ENCODE measurements around the gene CLSTN1.

CLSTN1 gene

DNA sequence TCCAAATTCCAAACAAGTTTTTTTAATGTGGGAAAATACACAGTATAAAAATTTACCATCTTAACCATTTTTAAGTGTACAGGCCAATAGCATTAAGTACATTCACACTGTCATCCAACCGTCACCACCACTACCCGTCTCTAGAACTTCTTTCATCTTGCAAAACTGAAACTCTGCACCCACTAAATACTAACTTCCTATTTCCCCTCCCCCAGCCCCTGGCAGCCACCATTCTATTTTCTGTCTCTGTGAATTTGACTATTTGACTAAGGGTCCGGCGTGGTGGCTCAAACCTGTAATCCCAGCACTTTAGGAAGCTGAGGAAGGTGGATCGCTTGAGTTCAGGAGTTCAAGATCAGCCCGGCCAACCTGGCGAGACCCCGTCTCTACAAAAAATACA, 36.1 kb downstream of the CLSTN1 start:
- FAIRE-seq (no peak), DNase-seq (ENCODE audit: insufficient read length, low spot score) (no peak)
- TF ChIP-seq, protein P1, sequence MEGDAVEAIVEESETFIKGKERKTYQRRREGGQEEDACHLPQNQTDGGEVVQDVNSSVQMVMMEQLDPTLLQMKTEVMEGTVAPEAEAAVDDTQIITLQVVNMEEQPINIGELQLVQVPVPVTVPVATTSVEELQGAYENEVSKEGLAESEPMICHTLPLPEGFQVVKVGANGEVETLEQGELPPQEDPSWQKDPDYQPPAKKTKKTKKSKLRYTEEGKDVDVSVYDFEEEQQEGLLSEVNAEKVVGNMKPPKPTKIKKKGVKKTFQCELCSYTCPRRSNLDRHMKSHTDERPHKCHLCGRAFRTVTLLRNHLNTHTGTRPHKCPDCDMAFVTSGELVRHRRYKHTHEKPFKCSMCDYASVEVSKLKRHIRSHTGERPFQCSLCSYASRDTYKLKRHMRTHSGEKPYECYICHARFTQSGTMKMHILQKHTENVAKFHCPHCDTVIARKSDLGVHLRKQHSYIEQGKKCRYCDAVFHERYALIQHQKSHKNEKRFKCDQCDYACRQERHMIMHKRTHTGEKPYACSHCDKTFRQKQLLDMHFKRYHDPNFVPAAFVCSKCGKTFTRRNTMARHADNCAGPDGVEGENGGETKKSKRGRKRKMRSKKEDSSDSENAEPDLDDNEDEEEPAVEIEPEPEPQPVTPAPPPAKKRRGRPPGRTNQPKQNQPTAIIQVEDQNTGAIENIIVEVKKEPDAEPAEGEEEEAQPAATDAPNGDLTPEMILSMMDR (IDR thresholded peaks at IDR 0.05; ENCODE audit: insufficient read depth, missing control alignments): no peak

DNA sequence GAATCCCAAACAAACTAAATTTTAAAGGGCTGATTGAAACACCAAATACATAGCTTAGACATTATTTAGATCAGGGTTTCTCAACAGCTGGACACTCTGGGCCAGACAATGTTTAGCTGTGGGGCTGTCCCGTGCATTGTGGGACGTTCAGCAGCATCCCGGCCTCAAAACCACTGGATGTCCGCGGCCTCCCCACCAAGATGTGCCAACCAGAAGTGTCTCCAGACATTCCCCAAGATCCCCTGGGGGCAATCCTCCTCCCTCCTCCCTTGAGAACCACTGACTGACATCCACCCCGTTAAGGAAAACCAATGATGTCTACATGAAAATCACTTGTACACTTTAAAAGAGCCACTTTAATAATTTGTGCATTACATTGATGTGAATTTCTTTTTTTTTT, 38.4 kb downstream of the CLSTN1 start:
- no peak for DNase-seq (ENCODE audit: insufficient read length, low spot score)
- FAIRE-seq: no peak
- TF ChIP-seq, protein P1 (IDR thresholded peaks at IDR 0.05; ENCODE audit: insufficient read depth, missing control alignments): no peak

DNA sequence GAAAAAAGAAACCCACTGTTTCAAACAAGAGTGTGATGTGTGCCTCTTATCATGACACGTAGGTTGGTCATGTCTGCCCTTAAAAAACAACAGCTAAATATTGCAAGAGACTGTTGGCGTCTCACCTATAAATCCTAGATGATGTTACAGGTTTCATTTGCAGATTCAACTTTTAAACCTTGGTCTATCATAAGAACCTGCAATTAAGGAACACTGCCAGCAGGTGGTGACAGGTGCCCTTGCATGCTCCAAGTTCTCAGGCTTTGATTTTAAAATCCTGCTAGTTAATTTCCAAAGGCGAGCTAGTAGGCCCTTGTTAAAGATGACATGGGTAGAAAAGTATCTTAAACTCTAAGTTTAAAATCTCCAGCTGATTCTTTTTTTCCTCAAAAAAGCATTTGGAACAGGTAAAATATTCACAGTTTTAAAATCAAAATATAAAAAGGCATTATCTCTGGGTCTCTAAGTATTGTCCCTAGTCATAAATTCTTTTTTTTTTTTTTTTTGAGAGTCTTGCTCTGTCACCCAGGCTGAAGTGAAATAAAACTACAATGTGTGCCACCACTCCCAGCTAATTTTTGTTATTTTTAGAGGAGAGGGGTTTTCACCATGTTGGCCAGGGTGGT, 39.1 kb downstream of the CLSTN1 start:
- no peak for DNase-seq (ENCODE audit: insufficient read length, low spot score)
- no peak for FAIRE-seq
- TF ChIP-seq, protein P1 (IDR thresholded peaks at IDR 0.05; ENCODE audit: insufficient read depth, missing control alignments): peak; percentile 88

DNA sequence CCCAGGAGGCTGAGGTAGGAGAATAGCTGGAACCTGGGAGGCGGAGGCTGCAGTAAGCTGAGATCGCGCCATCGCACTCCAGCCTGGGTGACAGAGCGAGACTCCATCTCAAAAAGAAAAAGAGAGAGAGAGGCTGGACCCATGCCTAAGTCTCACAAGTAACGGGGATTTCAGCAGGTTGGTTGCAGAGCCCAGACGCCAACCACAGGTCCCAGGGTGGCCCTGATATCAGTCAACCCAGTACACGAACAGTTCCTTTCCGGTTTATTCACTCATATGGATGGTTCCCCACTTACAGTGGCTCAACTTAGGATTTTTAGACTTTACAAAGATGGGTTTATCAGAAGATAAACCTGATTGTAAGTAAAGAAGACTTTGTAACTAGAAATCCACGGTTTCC, 40.9 kb downstream of the CLSTN1 start:
- FAIRE-seq (no peak), DNase-seq (ENCODE audit: insufficient read length, low spot score) (no peak)
- TF ChIP-seq, protein P1 (IDR thresholded peaks at IDR 0.05; ENCODE audit: insufficient read depth, missing control alignments): no peak

DNA sequence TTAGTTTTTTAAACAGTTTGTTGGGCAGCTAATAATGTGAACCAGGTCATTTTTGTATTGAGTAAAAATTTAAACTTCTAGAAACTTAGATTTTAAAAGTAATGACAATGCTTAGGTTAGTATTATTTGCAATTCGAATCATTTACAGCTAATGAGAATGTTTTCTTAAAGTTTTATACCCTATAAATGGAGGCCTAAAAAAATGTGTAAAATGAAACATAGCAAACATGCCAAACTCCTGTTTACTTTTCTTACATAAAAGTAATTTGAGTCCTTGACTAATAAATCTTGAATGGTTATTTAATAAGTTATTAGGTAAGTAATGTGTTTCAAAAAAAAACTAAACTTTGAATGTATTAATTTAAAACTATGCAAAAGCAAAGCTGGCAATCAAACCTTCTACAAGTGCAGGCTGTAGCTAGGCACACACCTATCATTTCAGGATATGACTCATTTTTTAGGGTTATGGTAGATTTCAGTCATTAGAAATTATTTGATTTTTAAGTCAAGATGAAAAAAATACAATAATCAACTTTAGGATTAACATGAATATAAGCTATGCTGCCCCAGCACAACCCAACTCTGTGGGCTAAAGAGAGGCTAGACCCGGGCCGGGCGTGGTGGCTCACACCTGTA, 41.5 kb downstream of the CLSTN1 start:
- no peak for DNase-seq (ENCODE audit: insufficient read length, low spot score)
- no peak for FAIRE-seq
- TF ChIP-seq, protein P1 (IDR thresholded peaks at IDR 0.05; ENCODE audit: insufficient read depth, missing control alignments): no peak

DNA sequence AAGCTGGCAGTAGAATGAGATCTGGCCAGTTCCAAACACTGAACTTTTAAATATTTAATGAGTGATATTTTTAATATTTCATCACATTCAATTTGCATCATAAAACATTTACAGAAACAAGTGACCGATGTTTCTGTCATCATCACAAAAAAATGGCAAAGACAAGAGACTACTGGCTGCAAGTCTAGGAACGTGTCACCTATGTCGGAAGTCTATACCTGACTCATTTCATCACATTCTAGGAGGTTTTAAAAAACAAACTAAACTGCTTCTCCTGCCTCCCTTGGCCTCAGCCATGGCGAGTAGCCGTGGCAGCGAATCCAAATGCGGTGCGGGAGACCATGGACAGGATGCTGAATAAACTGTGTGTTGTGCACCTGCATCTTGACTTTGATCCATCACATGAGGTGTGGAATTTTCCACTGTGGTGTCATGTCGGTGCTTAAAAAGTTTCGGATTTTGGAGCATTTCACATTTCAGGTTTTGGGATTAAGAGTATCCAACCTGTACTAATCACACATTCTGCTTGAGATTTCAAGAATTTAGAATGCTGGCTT, 43.1 kb downstream of the CLSTN1 start:
- TF ChIP-seq, protein P1 (IDR thresholded peaks at IDR 0.05; ENCODE audit: insufficient read depth, missing control alignments): no peak

DNA sequence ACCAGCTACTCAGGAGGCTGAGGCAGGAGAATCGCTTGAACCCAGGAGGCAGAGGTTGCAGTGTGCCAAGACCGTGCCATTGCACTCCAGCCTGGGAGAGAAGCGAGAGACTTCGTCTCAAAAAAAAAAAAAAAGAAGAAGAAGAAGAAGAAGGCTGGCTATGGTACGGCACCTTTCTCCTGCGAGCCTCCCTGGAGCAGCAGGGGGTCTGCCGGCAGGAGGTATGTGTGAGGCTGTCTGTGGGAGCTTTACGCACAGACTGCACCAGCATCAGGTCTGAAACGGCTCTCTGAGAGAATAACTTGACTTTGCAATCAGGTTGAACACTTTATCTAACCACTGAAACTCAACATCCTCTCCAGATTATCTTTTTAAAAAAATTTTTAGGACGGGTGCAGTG, 44.9 kb downstream of the CLSTN1 start:
- TF ChIP-seq, protein P1 (IDR thresholded peaks at IDR 0.05; ENCODE audit: insufficient read depth, missing control alignments): no peak
- DNase-seq (ENCODE audit: insufficient read length, low spot score) (no peak), FAIRE-seq (no peak)

More for the DNA sequence above, 43.1 kb downstream of the CLSTN1 start:
- FAIRE-seq (no peak), DNase-seq (ENCODE audit: insufficient read length, low spot score) (no peak)

Data from D721Med (cell line).